ENCODE results near the gene SF3A2.

GRCh38 chr19:2191456-2192310 lies 44.9 kb upstream of the SF3A2 start:
- TF ChIP-seq CTCF (IDR thresholded peaks at IDR 0.05; ENCODE audit: insufficient read depth, low read length, poor library complexity, severe bottlenecking) (no peak), EZH2phosphoT487 (conservative IDR thresholded peaks at IDR 0.05; ENCODE audit: low read length) (no peak)

All from SU-DHL-6 (cell line).